ENCODE data around the gene VPS41. TPM values are rescaled to one million over a fixed set of nuclear protein-coding genes. Genes with fewer than 3 reads are reported as not detected.

VPS41 gene
- total RNA-seq, 2 experiments from 2014 or later, result 50.2 to 52.5 TPM

- Mint-ChIP-seq H3K27me3 (no peaks in the 10 kb centered on the region), H3K9me3 (peaks cover 2% of the 10 kb centered on the region), H3K27ac (no peak overlapping the region), H3K36me3 (peaks cover 13% of the 10 kb centered on the region), H3K4me1 (peaks cover 6% of the 10 kb centered on the region), H3K4me3 (no peak overlapping the region)
- DNase-seq, result no peak
These were observed 57.7 kb downstream of the VPS41 start for GRCh38 chr7:38851321-38851720.

GRCh38 chr7:38846280-38846679 lies 62.7 kb downstream of the VPS41 start:
- Mint-ChIP-seq H3K27ac (no peak overlapping the region), H3K27me3 (no peaks in the 10 kb centered on the region), H3K4me3 (no peak overlapping the region), H3K4me1 (peaks cover 8% of the 10 kb centered on the region), H3K36me3 (peaks cover 12% of the 10 kb centered on the region), H3K9me3 (peaks cover 3% of the 10 kb centered on the region)
- no peak for DNase-seq

GRCh38 chr7:38844952-38845563 lies 63.9 kb downstream of the VPS41 start:
- Mint-ChIP-seq H3K9me3 (peaks cover 3% of the 10 kb centered on the region), H3K36me3 (peaks cover 14% of the 10 kb centered on the region), H3K4me1 (peaks cover 10% of the 10 kb centered on the region), H3K27ac (no peak overlapping the region), H3K27me3 (no peaks in the 10 kb centered on the region), H3K4me3 (no peak overlapping the region)
- no peak for DNase-seq

GRCh38 chr7:38842746-38843145 lies 66.2 kb downstream of the VPS41 start:
- no peak for DNase-seq
- Mint-ChIP-seq H3K4me3 (no peak overlapping the region), H3K36me3 (peaks cover 23% of the 10 kb centered on the region), H3K9me3 (peaks cover 3% of the 10 kb centered on the region), H3K27me3 (no peaks in the 10 kb centered on the region), H3K27ac (no peak overlapping the region), H3K4me1 (peaks cover 10% of the 10 kb centered on the region)

- H3K36me3 Mint-ChIP-seq, result peaks cover 24% of the 10 kb centered on the region
- no peak for DNase-seq
- H3K9me3 Mint-ChIP-seq, result peaks cover 6% of the 10 kb centered on the region
- peaks cover 10% of the 10 kb centered on the region for H3K4me1 Mint-ChIP-seq
- H3K27ac Mint-ChIP-seq, result no peak overlapping the region
- no peaks in the 10 kb centered on the region for H3K27me3 Mint-ChIP-seq
- H3K4me3 Mint-ChIP-seq, result no peak overlapping the region
These were observed 68.1 kb downstream of the VPS41 start for GRCh38 chr7:38840736-38841460.

GRCh38 chr7:38839851-38840250 lies 69.1 kb downstream of the VPS41 start:
- Mint-ChIP-seq H3K36me3 (peaks cover 24% of the 10 kb centered on the region), H3K4me3 (no peak overlapping the region), H3K4me1 (peaks cover 10% of the 10 kb centered on the region), H3K27me3 (no peaks in the 10 kb centered on the region), H3K9me3 (peaks cover 6% of the 10 kb centered on the region), H3K27ac (no peak overlapping the region)
- DNase-seq, result no peak

GRCh38 chr7:38838725-38839385 lies 70.1 kb downstream of the VPS41 start:
- no peaks in the 10 kb centered on the region for H3K27me3 Mint-ChIP-seq
- no peak for DNase-seq
- H3K27ac Mint-ChIP-seq, result no peak overlapping the region
- no peak overlapping the region for H3K4me3 Mint-ChIP-seq
- H3K4me1 Mint-ChIP-seq, result peaks cover 10% of the 10 kb centered on the region
- peaks cover 6% of the 10 kb centered on the region for H3K9me3 Mint-ChIP-seq
- H3K36me3 Mint-ChIP-seq, result peaks cover 24% of the 10 kb centered on the region

GRCh38 chr7:38834357-38834756 lies 74.6 kb downstream of the VPS41 start:
- DNase-seq, result no peak
- H3K36me3 Mint-ChIP-seq, result peaks cover 21% of the 10 kb centered on the region
- peaks cover 3% of the 10 kb centered on the region for H3K9me3 Mint-ChIP-seq
- no peaks in the 10 kb centered on the region for H3K27me3 Mint-ChIP-seq
- H3K4me1 Mint-ChIP-seq, result peaks cover 7% of the 10 kb centered on the region
- H3K27ac Mint-ChIP-seq, result no peak overlapping the region
- H3K4me3 Mint-ChIP-seq, result no peak overlapping the region

GRCh38 chr7:38833329-38833728 lies 75.7 kb downstream of the VPS41 start:
- peaks cover 3% of the 10 kb centered on the region for H3K9me3 Mint-ChIP-seq
- no peak overlapping the region for H3K4me3 Mint-ChIP-seq
- H3K27me3 Mint-ChIP-seq, result no peaks in the 10 kb centered on the region
- no peak overlapping the region for H3K27ac Mint-ChIP-seq
- H3K36me3 Mint-ChIP-seq, result peaks cover 18% of the 10 kb centered on the region
- DNase-seq, result no peak
- H3K4me1 Mint-ChIP-seq, result peaks cover 8% of the 10 kb centered on the region

- no peak for DNase-seq
- no peak overlapping the region for H3K4me3 Mint-ChIP-seq
- no peaks in the 10 kb centered on the region for H3K27me3 Mint-ChIP-seq
- peaks cover 10% of the 10 kb centered on the region for H3K4me1 Mint-ChIP-seq
- H3K9me3 Mint-ChIP-seq, result no peaks in the 10 kb centered on the region
- no peak overlapping the region for H3K27ac Mint-ChIP-seq
- H3K36me3 Mint-ChIP-seq, result peaks cover 12% of the 10 kb centered on the region
These were observed 77.6 kb downstream of the VPS41 start for GRCh38 chr7:38831259-38831996.

GRCh38 chr7:38830826-38831225 lies 78.2 kb downstream of the VPS41 start:
- Mint-ChIP-seq H3K27ac (no peak overlapping the region), H3K36me3 (peaks cover 17% of the 10 kb centered on the region), H3K9me3 (no peaks in the 10 kb centered on the region), H3K4me3 (no peak overlapping the region), H3K4me1 (peaks cover 10% of the 10 kb centered on the region), H3K27me3 (no peaks in the 10 kb centered on the region)
- DNase-seq, result no peak

GRCh38 chr7:38829488-38830165 lies 79.4 kb downstream of the VPS41 start:
- Mint-ChIP-seq H3K4me1 (peaks cover 10% of the 10 kb centered on the region), H3K4me3 (no peak overlapping the region), H3K9me3 (peaks cover 3% of the 10 kb centered on the region), H3K27me3 (no peaks in the 10 kb centered on the region), H3K27ac (no peak overlapping the region), H3K36me3 (peaks cover 26% of the 10 kb centered on the region)
- no peak for DNase-seq

GRCh38 chr7:38828026-38828425 lies 81.0 kb downstream of the VPS41 start:
- peaks cover 37% of the 10 kb centered on the region for H3K36me3 Mint-ChIP-seq
- no peak overlapping the region for H3K27ac Mint-ChIP-seq
- no peaks in the 10 kb centered on the region for H3K27me3 Mint-ChIP-seq
- no peak overlapping the region for H3K4me3 Mint-ChIP-seq
- H3K4me1 Mint-ChIP-seq, result peaks cover 10% of the 10 kb centered on the region
- peaks cover 8% of the 10 kb centered on the region for H3K9me3 Mint-ChIP-seq
- no peak for DNase-seq

- no peak overlapping the region for H3K27ac Mint-ChIP-seq
These were observed 83.1 kb downstream of the VPS41 start for GRCh38 chr7:38825721-38826440.

More at GRCh38 chr7:38825721-38826440, 83.1 kb downstream of the VPS41 start:
- peaks cover 8% of the 10 kb centered on the region for H3K4me1 Mint-ChIP-seq
- peaks cover 37% of the 10 kb centered on the region for H3K36me3 Mint-ChIP-seq
- no peak overlapping the region for H3K4me3 Mint-ChIP-seq
- no peaks in the 10 kb centered on the region for H3K27me3 Mint-ChIP-seq
- no peak for DNase-seq
- peaks cover 9% of the 10 kb centered on the region for H3K9me3 Mint-ChIP-seq
